D721Med (cell line): ENCODE data around the gene MACROH2A1.

Experiments
- DNase-seq: peaks from one replicate; pipeline ENCODE4 v3.0.0; 2011; ENCODE audit warnings: low spot score; ENCODE audit not compliant: insufficient read length
- FAIRE-seq: peaks from 2 replicates; lab custom pipeline; 2011; peaks lifted over from hg19 to GRCh38; lab: Jason Lieb, UNC
- CTCF ChIP-seq: IDR thresholded peaks from 2 replicates; pipeline ENCODE4 v1.5.1; 2012; ENCODE audit warnings: mild to moderate bottlenecking, control low read depth; ENCODE audit not compliant: insufficient read depth; ENCODE audit errors: missing control alignments

MACROH2A1 gene

GRCh38 chr5:135444881-135445280, 45.9 kb upstream of the MACROH2A1 start:
- no peak for TF ChIP-seq CTCF
- no peak for FAIRE-seq
- DNase-seq, result no peak

GRCh38 chr5:135444360-135444759, 45.3 kb upstream of the MACROH2A1 start:
- no peak for TF ChIP-seq CTCF
- FAIRE-seq, result no peak
- DNase-seq, result no peak

- DNase-seq (no peak), FAIRE-seq (no peak)
- no peak for TF ChIP-seq CTCF
These were observed 44.3 kb upstream of the MACROH2A1 start for GRCh38 chr5:135443161-135443960.

GRCh38 chr5:135442431-135443160, 43.6 kb upstream of the MACROH2A1 start:
- TF ChIP-seq CTCF, result no peak
- DNase-seq (no peak), FAIRE-seq (no peak)

- DNase-seq, result no peak
- TF ChIP-seq CTCF, result no peak
- FAIRE-seq, result no peak
These were observed 42.9 kb upstream of the MACROH2A1 start for GRCh38 chr5:135441919-135442318.

- FAIRE-seq (no peak), DNase-seq (no peak)
- no peak for TF ChIP-seq CTCF
These were observed 42.4 kb upstream of the MACROH2A1 start for GRCh38 chr5:135441350-135441831.
